ENCODE results near the gene EIF2B5.
"Not testable (repeated sequence)": the region's sequence is repeated elsewhere in the genome, so short reads cannot be mapped to it uniquely, and the experiment has no call there.

DNA sequence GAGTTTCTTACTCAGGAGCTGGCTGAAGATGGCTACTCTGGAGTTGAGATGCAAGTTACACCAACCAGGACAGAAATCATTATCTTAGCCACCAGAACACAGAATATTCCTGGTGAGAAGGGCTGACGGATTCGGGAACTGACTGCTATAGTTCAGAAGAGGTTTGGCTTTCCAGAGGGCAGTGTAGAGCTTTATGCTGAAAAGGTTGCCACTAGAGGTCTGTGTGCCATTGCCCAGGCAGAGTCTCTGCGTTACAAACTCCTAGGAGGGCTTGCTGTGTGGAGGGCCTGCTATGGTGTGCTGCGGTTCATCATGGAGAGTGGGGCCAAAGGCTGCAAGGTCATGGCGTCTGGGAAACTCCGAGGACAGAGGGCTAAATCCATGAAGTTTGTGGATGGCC lies 14.6 kb downstream of the EIF2B5 start:
- TF ChIP-seq, protein P1, sequence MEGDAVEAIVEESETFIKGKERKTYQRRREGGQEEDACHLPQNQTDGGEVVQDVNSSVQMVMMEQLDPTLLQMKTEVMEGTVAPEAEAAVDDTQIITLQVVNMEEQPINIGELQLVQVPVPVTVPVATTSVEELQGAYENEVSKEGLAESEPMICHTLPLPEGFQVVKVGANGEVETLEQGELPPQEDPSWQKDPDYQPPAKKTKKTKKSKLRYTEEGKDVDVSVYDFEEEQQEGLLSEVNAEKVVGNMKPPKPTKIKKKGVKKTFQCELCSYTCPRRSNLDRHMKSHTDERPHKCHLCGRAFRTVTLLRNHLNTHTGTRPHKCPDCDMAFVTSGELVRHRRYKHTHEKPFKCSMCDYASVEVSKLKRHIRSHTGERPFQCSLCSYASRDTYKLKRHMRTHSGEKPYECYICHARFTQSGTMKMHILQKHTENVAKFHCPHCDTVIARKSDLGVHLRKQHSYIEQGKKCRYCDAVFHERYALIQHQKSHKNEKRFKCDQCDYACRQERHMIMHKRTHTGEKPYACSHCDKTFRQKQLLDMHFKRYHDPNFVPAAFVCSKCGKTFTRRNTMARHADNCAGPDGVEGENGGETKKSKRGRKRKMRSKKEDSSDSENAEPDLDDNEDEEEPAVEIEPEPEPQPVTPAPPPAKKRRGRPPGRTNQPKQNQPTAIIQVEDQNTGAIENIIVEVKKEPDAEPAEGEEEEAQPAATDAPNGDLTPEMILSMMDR (IDR thresholded peaks at IDR 0.05 in 2 of 3, conservative IDR thresholded peaks at IDR 0.05 in 1 of 3; ENCODE audit: insufficient read depth in 2 of 3, low read depth in 1 of 3, low read length in 3 of 3), result peak in 2 of 3 experiments; percentile 32 to 42; a peak in 4 of 6 replicates
- TF ChIP-seq ZNF695 (CRISPR knock-in tag; IDR thresholded peaks at IDR 0.05); JUND (IDR thresholded peaks at IDR 0.05; ENCODE audit: borderline replicate concordance, low read depth, low read length); JUND (tag; IDR thresholded peaks at IDR 0.05; ENCODE audit: borderline replicate concordance, low read depth, low read length); CHD1 (IDR thresholded peaks at IDR 0.05; ENCODE audit: low read length); YY1 (IDR thresholded peaks at IDR 0.05; ENCODE audit: borderline replicate concordance in 1 of 3, control insufficient read depth in 1 of 3, extremely low read depth in 1 of 3, insufficient read depth in 3 of 3, insufficient read length in 1 of 3, insufficient replicate concordance in 2 of 3, low read depth in 1 of 3, low read length in 2 of 3); ZZZ3 (IDR thresholded peaks at IDR 0.05); MYC (IDR thresholded peaks at IDR 0.05; ENCODE audit: low read depth, low read length); MYC (CRISPR knock-in tag; IDR thresholded peaks at IDR 0.05; ENCODE audit: borderline replicate concordance, low read depth); ADNP (tag; IDR thresholded peaks at IDR 0.05); MAZ (CRISPR knock-in tag; conservative IDR thresholded peaks at IDR 0.05 in 1 of 2, IDR thresholded peaks at IDR 0.05 in 1 of 2): not testable (repeated sequence)
- TF ChIP-seq, protein P2, sequence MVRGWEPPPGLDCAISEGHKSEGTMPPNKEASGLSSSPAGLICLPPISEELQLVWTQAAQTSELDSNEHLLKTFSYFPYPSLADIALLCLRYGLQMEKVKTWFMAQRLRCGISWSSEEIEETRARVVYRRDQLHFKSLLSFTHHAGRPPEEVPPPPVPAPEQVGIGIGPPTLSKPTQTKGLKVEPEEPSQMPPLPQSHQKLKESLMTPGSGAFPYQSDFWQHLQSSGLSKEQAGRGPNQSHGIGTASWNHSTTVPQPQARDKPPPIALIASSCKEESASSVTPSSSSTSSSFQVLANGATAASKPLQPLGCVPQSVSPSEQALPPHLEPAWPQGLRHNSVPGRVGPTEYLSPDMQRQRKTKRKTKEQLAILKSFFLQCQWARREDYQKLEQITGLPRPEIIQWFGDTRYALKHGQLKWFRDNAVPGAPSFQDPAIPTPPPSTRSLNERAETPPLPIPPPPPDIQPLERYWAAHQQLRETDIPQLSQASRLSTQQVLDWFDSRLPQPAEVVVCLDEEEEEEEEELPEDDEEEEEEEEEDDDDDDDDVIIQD (CRISPR knock-in tag; IDR thresholded peaks at IDR 0.05), result not testable (repeated sequence)
- TF ChIP-seq, protein P3, sequence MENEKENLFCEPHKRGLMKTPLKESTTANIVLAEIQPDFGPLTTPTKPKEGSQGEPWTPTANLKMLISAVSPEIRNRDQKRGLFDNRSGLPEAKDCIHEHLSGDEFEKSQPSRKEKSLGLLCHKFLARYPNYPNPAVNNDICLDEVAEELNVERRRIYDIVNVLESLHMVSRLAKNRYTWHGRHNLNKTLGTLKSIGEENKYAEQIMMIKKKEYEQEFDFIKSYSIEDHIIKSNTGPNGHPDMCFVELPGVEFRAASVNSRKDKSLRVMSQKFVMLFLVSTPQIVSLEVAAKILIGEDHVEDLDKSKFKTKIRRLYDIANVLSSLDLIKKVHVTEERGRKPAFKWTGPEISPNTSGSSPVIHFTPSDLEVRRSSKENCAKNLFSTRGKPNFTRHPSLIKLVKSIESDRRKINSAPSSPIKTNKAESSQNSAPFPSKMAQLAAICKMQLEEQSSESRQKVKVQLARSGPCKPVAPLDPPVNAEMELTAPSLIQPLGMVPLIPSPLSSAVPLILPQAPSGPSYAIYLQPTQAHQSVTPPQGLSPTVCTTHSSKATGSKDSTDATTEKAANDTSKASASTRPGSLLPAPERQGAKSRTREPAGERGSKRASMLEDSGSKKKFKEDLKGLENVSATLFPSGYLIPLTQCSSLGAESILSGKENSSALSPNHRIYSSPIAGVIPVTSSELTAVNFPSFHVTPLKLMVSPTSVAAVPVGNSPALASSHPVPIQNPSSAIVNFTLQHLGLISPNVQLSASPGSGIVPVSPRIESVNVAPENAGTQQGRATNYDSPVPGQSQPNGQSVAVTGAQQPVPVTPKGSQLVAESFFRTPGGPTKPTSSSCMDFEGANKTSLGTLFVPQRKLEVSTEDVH (IDR thresholded peaks at IDR 0.05; ENCODE audit: low read depth, partially characterized antibody), result not testable (repeated sequence)
- TF ChIP-seq, protein P4, sequence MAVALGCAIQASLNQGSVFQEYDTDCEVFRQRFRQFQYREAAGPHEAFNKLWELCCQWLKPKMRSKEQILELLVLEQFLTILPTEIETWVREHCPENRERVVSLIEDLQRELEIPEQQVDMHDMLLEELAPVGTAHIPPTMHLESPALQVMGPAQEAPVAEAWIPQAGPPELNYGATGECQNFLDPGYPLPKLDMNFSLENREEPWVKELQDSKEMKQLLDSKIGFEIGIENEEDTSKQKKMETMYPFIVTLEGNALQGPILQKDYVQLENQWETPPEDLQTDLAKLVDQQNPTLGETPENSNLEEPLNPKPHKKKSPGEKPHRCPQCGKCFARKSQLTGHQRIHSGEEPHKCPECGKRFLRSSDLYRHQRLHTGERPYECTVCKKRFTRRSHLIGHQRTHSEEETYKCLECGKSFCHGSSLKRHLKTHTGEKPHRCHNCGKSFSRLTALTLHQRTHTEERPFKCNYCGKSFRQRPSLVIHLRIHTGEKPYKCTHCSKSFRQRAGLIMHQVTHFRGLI (CRISPR knock-in tag; IDR thresholded peaks at IDR 0.05), result not testable (repeated sequence)
- TF ChIP-seq, protein P5, sequence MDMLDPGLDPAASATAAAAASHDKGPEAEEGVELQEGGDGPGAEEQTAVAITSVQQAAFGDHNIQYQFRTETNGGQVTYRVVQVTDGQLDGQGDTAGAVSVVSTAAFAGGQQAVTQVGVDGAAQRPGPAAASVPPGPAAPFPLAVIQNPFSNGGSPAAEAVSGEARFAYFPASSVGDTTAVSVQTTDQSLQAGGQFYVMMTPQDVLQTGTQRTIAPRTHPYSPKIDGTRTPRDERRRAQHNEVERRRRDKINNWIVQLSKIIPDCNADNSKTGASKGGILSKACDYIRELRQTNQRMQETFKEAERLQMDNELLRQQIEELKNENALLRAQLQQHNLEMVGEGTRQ (CRISPR knock-in tag; IDR thresholded peaks at IDR 0.05), result not testable (repeated sequence)
- TF ChIP-seq, protein P6, sequence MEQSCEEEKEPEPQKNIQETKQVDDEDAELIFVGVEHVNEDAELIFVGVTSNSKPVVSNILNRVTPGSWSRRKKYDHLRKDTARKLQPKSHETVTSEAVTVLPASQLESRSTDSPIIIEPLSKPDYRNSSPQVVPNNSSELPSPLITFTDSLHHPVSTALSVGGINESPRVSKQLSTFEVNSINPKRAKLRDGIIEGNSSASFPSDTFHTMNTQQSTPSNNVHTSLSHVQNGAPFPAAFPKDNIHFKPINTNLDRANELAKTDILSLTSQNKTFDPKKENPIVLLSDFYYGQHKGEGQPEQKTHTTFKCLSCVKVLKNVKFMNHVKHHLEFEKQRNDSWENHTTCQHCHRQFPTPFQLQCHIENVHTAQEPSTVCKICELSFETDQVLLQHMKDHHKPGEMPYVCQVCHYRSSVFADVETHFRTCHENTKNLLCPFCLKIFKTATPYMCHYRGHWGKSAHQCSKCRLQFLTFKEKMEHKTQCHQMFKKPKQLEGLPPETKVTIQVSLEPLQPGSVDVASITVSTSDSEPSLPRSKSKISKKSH (CRISPR knock-in tag; IDR thresholded peaks at IDR 0.05), result not testable (repeated sequence)
